DOHH2 (cell line): Measurements from ENCODE around the gene KLF16.

Source experiments
- H3F3A ChIP-seq: fragments of 200-600 bp; sonication (generic), shearing (Covaris generic); 2 replicates; pipeline ENCODE4 v1.6.0; 2016; ENCODE audit warnings: antibody characterized with exemption, mild to moderate bottlenecking; ENCODE audit not compliant: control insufficient read depth, insufficient read depth
- H3K27ac ChIP-seq: fragments of 200-600 bp; sonication (generic); 2 replicates; pipeline ENCODE4 v1.5.1; 2014; ENCODE audit warnings: low read depth, mild to moderate bottlenecking, low read length, moderate library complexity
- H3K27me3 ChIP-seq: fragments of 200-600 bp; sonication (generic); 2 replicates; pipeline ENCODE4 v1.6.1; 2014; ENCODE audit warnings: mild to moderate bottlenecking, low read length, mixed read lengths; ENCODE audit not compliant: control insufficient read depth
- H3K36me3 ChIP-seq: fragments of 200-600 bp; sonication (generic); 2 replicates; pipeline ENCODE4 v1.6.1; 2014; ENCODE audit warnings: mild to moderate bottlenecking, low read length, moderate library complexity, mixed read lengths; ENCODE audit not compliant: control insufficient read depth
- H3K4me1 ChIP-seq: fragments of 200-600 bp; sonication (generic); 2 replicates; pipeline ENCODE4 v1.6.1; 2014; ENCODE audit warnings: mild to moderate bottlenecking, low read length, mixed read lengths; ENCODE audit not compliant: control insufficient read depth
- H3K4me2 ChIP-seq: fragments of 200-600 bp; sonication (generic); 2 replicates; pipeline ENCODE4 v1.6.0; 2014; ENCODE audit warnings: mild to moderate bottlenecking, low read length, moderate library complexity
- H3K4me3 ChIP-seq: fragments of 200-600 bp; sonication (generic); 2 replicates; pipeline ENCODE4 v1.5.1; 2014; ENCODE audit warnings: mild to moderate bottlenecking, low read length, mixed read lengths
- H3K79me2 ChIP-seq: fragments of 200-600 bp; sonication (generic); 2 replicates; pipeline ENCODE4 v1.6.1; 2014; ENCODE audit warnings: mild to moderate bottlenecking, low read length, mixed read lengths; ENCODE audit not compliant: control insufficient read depth
- H3K9me2 ChIP-seq: fragments of 200-600 bp; sonication (generic); replicated peaks from 2 replicates; pipeline ENCODE4 v1.6.1; 2014; ENCODE audit warnings: mild to moderate bottlenecking, low read length, mixed read lengths; ENCODE audit not compliant: control insufficient read depth
- H3K9me3 ChIP-seq: fragments of 200-600 bp; sonication (generic); 2 replicates; pipeline ENCODE4 v1.6.1; 2014; ENCODE audit warnings: antibody characterized with exemption, low read length, mixed read lengths; ENCODE audit not compliant: control insufficient read depth, insufficient read depth
- H4K20me1 ChIP-seq: fragments of 200-600 bp; sonication (generic); 2 replicates; pipeline ENCODE4 v1.6.0; 2014; ENCODE audit warnings: low read depth, mild to moderate bottlenecking, antibody characterized with exemption, low read length, moderate library complexity; ENCODE audit not compliant: control insufficient read depth, insufficient read depth
- EZH2phosphoT487 ChIP-seq: fragments of 200-600 bp; sonication (generic); IDR thresholded peaks from 2 replicates; pipeline ENCODE4 v1.6.1; 2017; ENCODE audit warnings: borderline replicate concordance, mild to moderate bottlenecking, antibody characterized with exemption, low read length, moderate library complexity, mixed read lengths
- TF ChIP-seq, protein P1 (sequence below): fragments of 200-600 bp; sonication (generic); IDR thresholded peaks from one replicate; pipeline ENCODE4 v1.5.1; 2014; ENCODE audit warnings: antibody characterized with exemption, mild to moderate bottlenecking, low read depth, low read length; ENCODE audit not compliant: poor library complexity, severe bottlenecking

The KLF16 gene

DNA sequence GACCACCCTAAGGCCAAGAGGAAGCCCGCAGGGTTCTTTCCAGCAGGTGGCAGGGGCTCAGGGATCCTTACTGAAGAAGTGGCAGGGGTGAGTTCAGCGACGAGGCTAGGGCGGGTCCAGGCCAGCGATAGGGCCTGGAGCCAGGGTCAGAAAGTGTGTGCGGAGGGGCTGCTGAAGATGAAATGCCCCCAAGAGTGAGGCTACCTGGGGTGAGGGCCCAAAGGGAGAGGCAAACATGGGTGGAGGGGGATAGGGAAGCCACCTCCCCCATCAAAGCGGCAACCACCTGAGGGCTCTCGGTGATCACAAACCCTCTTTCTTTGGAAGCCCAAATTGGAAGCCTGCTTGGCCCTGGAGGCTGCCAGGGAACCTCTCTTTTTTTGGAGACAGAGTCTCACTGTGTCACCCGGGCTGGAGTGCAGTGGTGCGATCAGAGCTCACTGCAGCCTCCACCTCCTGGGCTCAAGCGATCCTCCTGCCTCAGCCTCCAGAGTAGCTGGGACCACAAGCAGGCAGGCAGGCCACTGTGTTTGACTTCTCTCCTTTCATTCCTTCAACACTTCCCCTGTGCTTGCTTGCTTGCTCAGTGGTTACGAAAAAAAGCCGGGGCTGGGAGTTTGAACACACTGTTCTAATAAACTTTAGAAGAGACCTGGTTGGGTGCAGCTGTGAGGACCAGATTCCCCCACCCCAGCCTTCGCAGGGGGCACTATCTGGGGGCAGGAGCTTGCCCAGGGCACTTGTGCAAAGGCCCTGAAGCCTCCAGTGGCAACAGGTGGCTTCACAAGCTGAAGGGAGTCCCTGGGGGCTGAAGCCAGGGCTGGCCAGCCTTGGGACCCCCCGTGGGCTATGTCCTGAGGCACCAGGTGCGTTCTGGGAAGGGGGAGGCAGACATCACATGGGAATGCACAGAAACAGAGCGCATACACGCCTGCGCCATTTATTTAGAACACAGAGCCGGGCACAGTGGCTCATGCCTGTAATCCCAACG is 49.9 kb downstream of the KLF16 start:
- peak overlapping the region; percentile 46 for H3K27ac ChIP-seq

DNA sequence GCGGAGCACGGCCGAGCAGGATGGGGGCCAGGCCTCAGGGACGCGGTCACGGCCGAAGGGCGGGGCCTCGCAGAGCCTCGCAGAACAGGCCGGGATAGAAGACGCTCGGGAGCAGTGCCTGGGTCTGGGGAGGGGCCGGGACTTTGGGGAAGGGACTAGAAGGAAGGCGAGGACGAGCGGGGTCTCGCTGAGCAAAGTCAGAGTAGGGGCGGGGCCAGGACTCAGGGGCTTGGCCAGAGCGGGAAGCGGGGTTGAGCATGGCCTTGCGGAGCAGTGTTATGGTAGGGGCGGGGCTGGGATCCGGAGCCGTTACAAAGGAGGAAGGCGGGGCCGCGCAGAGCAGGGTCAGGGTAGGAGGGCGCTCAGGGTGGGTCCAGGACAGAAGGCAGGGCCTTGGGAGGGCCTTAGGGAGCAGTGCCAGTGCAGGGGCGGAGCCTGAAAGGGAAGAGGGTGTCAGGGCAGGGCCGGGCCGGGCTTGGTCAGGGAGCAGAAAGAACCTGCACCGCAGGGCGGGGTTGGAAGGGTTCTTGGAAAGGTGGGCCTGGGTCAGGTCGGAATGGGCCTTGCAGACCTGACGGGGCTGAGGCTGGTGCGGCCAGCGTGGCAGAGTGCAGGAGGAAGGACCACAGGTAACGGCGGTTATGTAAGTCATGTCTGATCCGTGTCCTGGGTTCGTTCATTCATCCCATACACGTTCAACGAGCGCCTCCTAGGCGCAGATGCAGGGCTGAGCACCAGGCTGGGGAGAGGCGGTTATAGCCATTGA is 50.8 kb downstream of the KLF16 start:
- Histone ChIP-seq H4K20me1 (no peaks in the 10 kb centered on the region), H3F3A (no peaks in the 10 kb centered on the region), H3K4me3 (peak overlapping the region; percentile 75), H3K4me2 (peak overlapping the region; percentile 77), H3K9me2 (no peaks in the 10 kb centered on the region), H3K9me3 (no peaks in the 10 kb centered on the region), H3K79me2 (no peaks in the 10 kb centered on the region), H3K27ac (peak overlapping the region; percentile 46), H3K4me1 (peaks cover 21% of the 10 kb centered on the region), H3K27me3 (no peaks in the 10 kb centered on the region), H3K36me3 (peaks cover 26% of the 10 kb centered on the region)
- TF ChIP-seq, protein P1, sequence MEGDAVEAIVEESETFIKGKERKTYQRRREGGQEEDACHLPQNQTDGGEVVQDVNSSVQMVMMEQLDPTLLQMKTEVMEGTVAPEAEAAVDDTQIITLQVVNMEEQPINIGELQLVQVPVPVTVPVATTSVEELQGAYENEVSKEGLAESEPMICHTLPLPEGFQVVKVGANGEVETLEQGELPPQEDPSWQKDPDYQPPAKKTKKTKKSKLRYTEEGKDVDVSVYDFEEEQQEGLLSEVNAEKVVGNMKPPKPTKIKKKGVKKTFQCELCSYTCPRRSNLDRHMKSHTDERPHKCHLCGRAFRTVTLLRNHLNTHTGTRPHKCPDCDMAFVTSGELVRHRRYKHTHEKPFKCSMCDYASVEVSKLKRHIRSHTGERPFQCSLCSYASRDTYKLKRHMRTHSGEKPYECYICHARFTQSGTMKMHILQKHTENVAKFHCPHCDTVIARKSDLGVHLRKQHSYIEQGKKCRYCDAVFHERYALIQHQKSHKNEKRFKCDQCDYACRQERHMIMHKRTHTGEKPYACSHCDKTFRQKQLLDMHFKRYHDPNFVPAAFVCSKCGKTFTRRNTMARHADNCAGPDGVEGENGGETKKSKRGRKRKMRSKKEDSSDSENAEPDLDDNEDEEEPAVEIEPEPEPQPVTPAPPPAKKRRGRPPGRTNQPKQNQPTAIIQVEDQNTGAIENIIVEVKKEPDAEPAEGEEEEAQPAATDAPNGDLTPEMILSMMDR = peak; percentile 95
- TF ChIP-seq EZH2phosphoT487 = no peak

More for the DNA sequence above, 49.9 kb downstream of the KLF16 start:
- peak overlapping the region; percentile 77 for H3K4me2 ChIP-seq
- H3K36me3 ChIP-seq = peaks cover 35% of the 10 kb centered on the region
- H3K4me1 ChIP-seq = peaks cover 21% of the 10 kb centered on the region
- no peaks in the 10 kb centered on the region for H3F3A ChIP-seq
- H3K9me3 ChIP-seq = no peaks in the 10 kb centered on the region
- no peak for TF ChIP-seq EZH2phosphoT487
- TF ChIP-seq, protein P1 = peak; percentile 41
- peak overlapping the region; percentile 75 for H3K4me3 ChIP-seq
- no peaks in the 10 kb centered on the region for H3K27me3 ChIP-seq
- H4K20me1 ChIP-seq = no peaks in the 10 kb centered on the region
- no peaks in the 10 kb centered on the region for H3K9me2 ChIP-seq
- no peaks in the 10 kb centered on the region for H3K79me2 ChIP-seq

DNA sequence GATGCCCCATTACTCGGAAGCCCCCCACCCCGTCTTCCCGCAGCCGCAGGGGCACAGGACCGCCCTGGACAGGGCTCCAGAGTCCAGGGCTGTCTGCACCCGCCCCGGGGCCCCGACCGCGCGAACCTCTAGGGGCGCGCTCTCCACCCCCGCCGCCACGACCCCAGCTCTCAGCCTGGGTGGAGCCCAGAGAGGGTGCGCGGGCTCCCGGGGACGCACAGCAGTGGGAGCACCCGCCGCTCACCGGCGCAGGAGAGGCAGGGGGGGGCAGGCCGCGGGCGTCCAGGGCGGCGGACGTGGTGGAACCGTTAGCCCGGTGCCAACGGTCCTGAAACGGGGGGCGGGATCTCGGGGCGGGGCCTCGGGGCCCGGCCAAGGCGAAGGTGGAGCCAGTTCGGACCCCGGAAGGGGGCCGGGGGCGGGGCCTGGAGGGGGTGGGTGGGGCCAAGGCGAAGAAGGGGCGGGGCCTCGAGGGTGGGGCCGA is 51.4 kb downstream of the KLF16 start, which contains the start of gene ATP8B3:
TSS of gene ATP8B3 (minus strand) at position 335 of the 484 bp plus-strand sequence. CDS start 540 bp downstream, outside the sequence.
- H3K27me3 ChIP-seq = no peaks in the 10 kb centered on the region
- peak within 1 kb of the TSS; percentile 77 for H3K4me2 ChIP-seq
- no peaks in the 10 kb centered on the region for H3F3A ChIP-seq
- H3K79me2 ChIP-seq = no peaks in the 10 kb centered on the region
- H3K4me3 ChIP-seq = peak within 1 kb of the TSS; percentile 75
- H3K36me3 ChIP-seq = peaks cover 20% of the 10 kb centered on the region
- TF ChIP-seq EZH2phosphoT487 = no peak
- TF ChIP-seq, protein P1 = peak; percentile 68
- peaks cover 21% of the 10 kb centered on the region for H3K4me1 ChIP-seq
- no peaks in the 10 kb centered on the region for H3K9me2 ChIP-seq
- no peaks in the 10 kb centered on the region for H3K9me3 ChIP-seq
- H3K27ac ChIP-seq = peak within 1 kb of the TSS; percentile 46
- H4K20me1 ChIP-seq = no peaks in the 10 kb centered on the region
